H1 (cell line): ENCODE results near the gene COQ2. TPM values are rescaled to one million over a fixed set of nuclear protein-coding genes. Genes with fewer than 3 reads are reported as not detected.

Experiments used
- polyA plus RNA-seq, 7 experiments: library from polyadenylated mRNA; depleted of rRNA in 3 of 7; stranded (reverse) in 5 of 7; unstranded in 2 of 7; fragments of >200 nt in 5 of 7; fragments of 200-250 nt in 2 of 7; gene quantifications; 1 replicate in 5 of 7; 2 replicates in 1 of 7; 4 replicates in 1 of 7; pipeline versions ENCODE4 v1.2.1 to v1.2.3, GENCODE V29; 2011 to 2013; ENCODE audit warnings: missing spikeins in 2 of 7, mixed read lengths in 2 of 7
- total RNA-seq: library from RNA; stranded (reverse); fragmentation: NEBNext Ultra II Directional; extraction: Animal tissue kit (Norgen Biotek cat#: 25700); gene quantifications from 2 replicates; pipeline ENCODE4 v1.2.1, GENCODE V29; 2021
- TF ChIP-seq, protein P1 (sequence below): fragments of 300-600 bp; sonication (generic); IDR thresholded peaks from 2 replicates; pipeline ENCODE4 v1.7.1; 2012; ENCODE audit warnings: low read length, moderate library complexity, mild to moderate bottlenecking, inconsistent platforms; ENCODE audit not compliant: insufficient replicate concordance

Gene COQ2
- total and polyA plus RNA-seq, 2 of the 8 experiments (the other 6 are each of a cell fraction or from before 2014, with no cell fraction given): 21.5 to 22.9 TPM

DNA sequence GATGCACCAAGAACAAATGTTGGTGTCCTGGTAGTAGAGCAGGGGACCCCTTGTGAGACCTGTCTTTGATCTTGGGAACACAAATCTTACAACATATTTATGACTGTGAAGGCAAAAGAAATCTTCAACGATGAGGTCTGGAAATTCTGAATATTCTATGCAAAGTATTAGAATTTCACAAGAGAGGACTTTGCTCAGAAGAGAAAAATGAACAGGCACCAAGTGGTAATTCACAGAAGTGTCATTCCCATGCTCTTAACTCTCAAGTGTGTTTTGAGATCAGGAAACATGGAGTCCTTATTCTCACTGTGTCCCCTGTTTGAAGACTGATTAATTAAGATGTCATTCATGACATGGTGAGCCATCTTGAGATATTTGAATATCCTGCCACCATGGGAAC is 52.5 kb downstream of the COQ2 start (continued):
- TF ChIP-seq, protein P1, sequence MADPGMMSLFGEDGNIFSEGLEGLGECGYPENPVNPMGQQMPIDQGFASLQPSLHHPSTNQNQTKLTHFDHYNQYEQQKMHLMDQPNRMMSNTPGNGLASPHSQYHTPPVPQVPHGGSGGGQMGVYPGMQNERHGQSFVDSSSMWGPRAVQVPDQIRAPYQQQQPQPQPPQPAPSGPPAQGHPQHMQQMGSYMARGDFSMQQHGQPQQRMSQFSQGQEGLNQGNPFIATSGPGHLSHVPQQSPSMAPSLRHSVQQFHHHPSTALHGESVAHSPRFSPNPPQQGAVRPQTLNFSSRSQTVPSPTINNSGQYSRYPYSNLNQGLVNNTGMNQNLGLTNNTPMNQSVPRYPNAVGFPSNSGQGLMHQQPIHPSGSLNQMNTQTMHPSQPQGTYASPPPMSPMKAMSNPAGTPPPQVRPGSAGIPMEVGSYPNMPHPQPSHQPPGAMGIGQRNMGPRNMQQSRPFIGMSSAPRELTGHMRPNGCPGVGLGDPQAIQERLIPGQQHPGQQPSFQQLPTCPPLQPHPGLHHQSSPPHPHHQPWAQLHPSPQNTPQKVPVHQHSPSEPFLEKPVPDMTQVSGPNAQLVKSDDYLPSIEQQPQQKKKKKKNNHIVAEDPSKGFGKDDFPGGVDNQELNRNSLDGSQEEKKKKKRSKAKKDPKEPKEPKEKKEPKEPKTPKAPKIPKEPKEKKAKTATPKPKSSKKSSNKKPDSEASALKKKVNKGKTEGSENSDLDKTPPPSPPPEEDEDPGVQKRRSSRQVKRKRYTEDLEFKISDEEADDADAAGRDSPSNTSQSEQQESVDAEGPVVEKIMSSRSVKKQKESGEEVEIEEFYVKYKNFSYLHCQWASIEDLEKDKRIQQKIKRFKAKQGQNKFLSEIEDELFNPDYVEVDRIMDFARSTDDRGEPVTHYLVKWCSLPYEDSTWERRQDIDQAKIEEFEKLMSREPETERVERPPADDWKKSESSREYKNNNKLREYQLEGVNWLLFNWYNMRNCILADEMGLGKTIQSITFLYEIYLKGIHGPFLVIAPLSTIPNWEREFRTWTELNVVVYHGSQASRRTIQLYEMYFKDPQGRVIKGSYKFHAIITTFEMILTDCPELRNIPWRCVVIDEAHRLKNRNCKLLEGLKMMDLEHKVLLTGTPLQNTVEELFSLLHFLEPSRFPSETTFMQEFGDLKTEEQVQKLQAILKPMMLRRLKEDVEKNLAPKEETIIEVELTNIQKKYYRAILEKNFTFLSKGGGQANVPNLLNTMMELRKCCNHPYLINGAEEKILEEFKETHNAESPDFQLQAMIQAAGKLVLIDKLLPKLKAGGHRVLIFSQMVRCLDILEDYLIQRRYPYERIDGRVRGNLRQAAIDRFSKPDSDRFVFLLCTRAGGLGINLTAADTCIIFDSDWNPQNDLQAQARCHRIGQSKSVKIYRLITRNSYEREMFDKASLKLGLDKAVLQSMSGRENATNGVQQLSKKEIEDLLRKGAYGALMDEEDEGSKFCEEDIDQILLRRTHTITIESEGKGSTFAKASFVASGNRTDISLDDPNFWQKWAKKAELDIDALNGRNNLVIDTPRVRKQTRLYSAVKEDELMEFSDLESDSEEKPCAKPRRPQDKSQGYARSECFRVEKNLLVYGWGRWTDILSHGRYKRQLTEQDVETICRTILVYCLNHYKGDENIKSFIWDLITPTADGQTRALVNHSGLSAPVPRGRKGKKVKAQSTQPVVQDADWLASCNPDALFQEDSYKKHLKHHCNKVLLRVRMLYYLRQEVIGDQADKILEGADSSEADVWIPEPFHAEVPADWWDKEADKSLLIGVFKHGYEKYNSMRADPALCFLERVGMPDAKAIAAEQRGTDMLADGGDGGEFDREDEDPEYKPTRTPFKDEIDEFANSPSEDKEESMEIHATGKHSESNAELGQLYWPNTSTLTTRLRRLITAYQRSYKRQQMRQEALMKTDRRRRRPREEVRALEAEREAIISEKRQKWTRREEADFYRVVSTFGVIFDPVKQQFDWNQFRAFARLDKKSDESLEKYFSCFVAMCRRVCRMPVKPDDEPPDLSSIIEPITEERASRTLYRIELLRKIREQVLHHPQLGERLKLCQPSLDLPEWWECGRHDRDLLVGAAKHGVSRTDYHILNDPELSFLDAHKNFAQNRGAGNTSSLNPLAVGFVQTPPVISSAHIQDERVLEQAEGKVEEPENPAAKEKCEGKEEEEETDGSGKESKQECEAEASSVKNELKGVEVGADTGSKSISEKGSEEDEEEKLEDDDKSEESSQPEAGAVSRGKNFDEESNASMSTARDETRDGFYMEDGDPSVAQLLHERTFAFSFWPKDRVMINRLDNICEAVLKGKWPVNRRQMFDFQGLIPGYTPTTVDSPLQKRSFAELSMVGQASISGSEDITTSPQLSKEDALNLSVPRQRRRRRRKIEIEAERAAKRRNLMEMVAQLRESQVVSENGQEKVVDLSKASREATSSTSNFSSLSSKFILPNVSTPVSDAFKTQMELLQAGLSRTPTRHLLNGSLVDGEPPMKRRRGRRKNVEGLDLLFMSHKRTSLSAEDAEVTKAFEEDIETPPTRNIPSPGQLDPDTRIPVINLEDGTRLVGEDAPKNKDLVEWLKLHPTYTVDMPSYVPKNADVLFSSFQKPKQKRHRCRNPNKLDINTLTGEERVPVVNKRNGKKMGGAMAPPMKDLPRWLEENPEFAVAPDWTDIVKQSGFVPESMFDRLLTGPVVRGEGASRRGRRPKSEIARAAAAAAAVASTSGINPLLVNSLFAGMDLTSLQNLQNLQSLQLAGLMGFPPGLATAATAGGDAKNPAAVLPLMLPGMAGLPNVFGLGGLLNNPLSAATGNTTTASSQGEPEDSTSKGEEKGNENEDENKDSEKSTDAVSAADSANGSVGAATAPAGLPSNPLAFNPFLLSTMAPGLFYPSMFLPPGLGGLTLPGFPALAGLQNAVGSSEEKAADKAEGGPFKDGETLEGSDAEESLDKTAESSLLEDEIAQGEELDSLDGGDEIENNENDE: no peak
